LNCaP clone FGC (cell line): Measurements from ENCODE around the gene HSBP1L1.
A peak's percentile ranks its signal among the peaks of the same experiment; 100 is the strongest.
"Not testable (repeated sequence)": the region's sequence is repeated elsewhere in the genome, so short reads cannot be mapped to it uniquely, and the experiment has no call there.

Source experiments
- DNase-seq: peaks from one replicate; pipeline ENCODE4 v3.0.0-alpha.2; 2011; ENCODE audit warnings: low read depth
- H3K4me3 ChIP-seq: 2 replicates; pipeline ENCODE4 v1.5.1; 2011; ENCODE audit warnings: mild to moderate bottlenecking, low read depth, low read length, control low read depth
- TF ChIP-seq, protein P1 (sequence below): IDR thresholded peaks from 2 replicates; pipeline ENCODE4 v1.5.1; 2012; ENCODE audit warnings: mild to moderate bottlenecking; ENCODE audit not compliant: control insufficient read depth, insufficient read depth; ENCODE audit errors: extremely low read depth

Gene HSBP1L1

DNA sequence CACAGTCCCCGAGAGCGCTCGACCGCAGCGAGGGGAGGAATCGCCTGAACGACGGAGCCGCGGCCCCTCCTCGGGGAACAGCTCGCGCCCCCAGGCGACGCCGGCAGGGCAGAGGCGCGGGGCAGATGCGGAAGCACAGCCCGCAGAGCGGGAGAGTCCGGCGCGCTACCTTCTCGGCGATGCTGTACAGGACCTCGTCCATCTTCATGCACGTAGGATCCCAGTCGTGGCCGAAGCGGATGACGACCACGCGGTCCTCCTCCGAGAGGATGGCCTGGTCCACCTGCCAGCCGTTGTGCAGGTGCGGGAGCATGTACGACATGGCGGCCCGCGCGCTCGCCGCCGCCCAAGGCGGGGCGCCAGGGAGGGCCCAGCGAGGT lies 23.6 kb downstream of the HSBP1L1 start:
- H3K4me3 ChIP-seq = peak overlapping the region; percentile 72
- TF ChIP-seq, protein P1, sequence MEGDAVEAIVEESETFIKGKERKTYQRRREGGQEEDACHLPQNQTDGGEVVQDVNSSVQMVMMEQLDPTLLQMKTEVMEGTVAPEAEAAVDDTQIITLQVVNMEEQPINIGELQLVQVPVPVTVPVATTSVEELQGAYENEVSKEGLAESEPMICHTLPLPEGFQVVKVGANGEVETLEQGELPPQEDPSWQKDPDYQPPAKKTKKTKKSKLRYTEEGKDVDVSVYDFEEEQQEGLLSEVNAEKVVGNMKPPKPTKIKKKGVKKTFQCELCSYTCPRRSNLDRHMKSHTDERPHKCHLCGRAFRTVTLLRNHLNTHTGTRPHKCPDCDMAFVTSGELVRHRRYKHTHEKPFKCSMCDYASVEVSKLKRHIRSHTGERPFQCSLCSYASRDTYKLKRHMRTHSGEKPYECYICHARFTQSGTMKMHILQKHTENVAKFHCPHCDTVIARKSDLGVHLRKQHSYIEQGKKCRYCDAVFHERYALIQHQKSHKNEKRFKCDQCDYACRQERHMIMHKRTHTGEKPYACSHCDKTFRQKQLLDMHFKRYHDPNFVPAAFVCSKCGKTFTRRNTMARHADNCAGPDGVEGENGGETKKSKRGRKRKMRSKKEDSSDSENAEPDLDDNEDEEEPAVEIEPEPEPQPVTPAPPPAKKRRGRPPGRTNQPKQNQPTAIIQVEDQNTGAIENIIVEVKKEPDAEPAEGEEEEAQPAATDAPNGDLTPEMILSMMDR = peak; percentile 56
- DNase-seq = no peak

- TF ChIP-seq, protein P1 = no peak
- peak; percentile 65 for DNase-seq
Observed at GRCh38 chr18:79988451-79989194, 24.2 kb downstream of the HSBP1L1 start, which contains the start of gene TXNL4A. TXNL4A (minus strand) TSS chr18:79988563; CDS start chr18:79988392, 171 bp downstream.

DNA sequence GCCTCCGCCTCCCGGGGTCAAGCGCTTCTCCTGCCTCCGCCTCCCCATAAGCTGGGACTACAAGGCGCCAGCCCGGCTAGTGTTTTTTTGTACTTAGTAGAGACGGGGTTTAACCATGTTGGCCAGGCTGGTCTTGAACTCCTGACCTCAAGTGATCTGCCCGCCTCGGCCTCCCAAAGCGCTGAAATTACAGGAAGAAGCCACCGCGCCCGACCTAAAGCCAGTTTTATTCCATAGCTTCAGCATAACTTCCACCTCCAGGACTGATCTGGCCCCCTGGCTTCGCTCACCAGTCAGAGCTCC lies 24.7 kb downstream of the HSBP1L1 start:
- peak overlapping the region; percentile 72 for H3K4me3 ChIP-seq
- no peak for DNase-seq

More at GRCh38 chr18:79988451-79989194, 24.2 kb downstream of the HSBP1L1 start, which contains the start of gene TXNL4A:
- H3K4me3 ChIP-seq = peak within 1 kb of the TSS; percentile 72

GRCh38 chr18:79991494-79991893 lies 27.1 kb downstream of the HSBP1L1 start:
- TF ChIP-seq, protein P1 = no peak
- no peak overlapping the region for H3K4me3 ChIP-seq
- no peak for DNase-seq

More for the DNA sequence above, 24.7 kb downstream of the HSBP1L1 start:
- TF ChIP-seq, protein P1 = no peak

DNA sequence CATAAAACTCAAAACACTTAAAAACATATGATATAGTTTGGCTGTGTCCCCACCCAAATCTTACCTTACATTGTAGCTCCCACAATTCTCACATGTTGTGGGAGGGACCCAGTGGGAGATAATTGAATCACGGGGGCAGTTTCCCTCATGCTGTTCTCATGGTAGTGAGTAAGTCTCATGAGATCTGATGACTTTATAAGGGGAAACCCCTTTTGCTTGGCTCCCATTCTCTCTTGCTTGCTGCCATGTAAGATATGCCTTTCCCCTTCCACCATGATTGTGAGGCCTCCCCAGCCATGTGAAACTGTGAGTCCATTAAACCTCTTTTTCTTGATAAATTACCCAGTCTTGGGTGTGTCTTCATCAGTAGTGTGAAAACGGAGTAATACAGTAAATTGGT lies 35.3 kb downstream of the HSBP1L1 start:
- not testable (repeated sequence) for DNase-seq, H3K4me3 ChIP-seq

GRCh38 chr18:80000877-80001276 lies 36.4 kb downstream of the HSBP1L1 start:
- no peak for DNase-seq
- TF ChIP-seq, protein P1 = no peak
- H3K4me3 ChIP-seq = no peak overlapping the region

GRCh38 chr18:80002468-80002867 lies 38.0 kb downstream of the HSBP1L1 start:
- DNase-seq = no peak
- H3K4me3 ChIP-seq = no peak overlapping the region
- TF ChIP-seq, protein P1 = no peak
